Gastrocnemius medialis (tissue), 4 donors: ENCODE data around the gene HOXD12. TPM values are rescaled to one million over a fixed set of nuclear protein-coding genes. Genes with fewer than 3 reads are reported as not detected.

ENCODE experiments used
- ATAC-seq, 2 donors: fragments of 150-250 bp; one replicate each; pipeline ENCODE4 v1.9.1; 2016
- DNase-seq, 2 donors: peaks; one replicate each; pipeline ENCODE4 v3.0.0-alpha.2; 2019
- H3K27ac ChIP-seq, 4 donors: fragments of 200-600 bp; sonication (generic); 1 replicate in 1 of 4; 2 replicates in 3 of 4; pipeline ENCODE4 v1.5.1; 2016 to 2018; ENCODE audit warnings: mild to moderate bottlenecking in 2 of 4, moderate library complexity in 1 of 4
- H3K27me3 ChIP-seq, 3 donors: fragments of 200-600 bp; sonication (generic) in 2 of 3; 1 replicate in 1 of 3; 2 replicates in 2 of 3; pipeline versions ENCODE4 v1.5.1 to v1.6.0; 2016 to 2019; ENCODE audit warnings: mild to moderate bottlenecking in 1 of 3, moderate library complexity in 1 of 3
- H3K36me3 ChIP-seq, 2 donors: fragments of 200-600 bp; sonication (generic) in 1 of 2; one replicate each; pipeline ENCODE4 v1.5.1; 2017 to 2018
- H3K4me1 ChIP-seq, 2 donors: fragments of 200-600 bp; sonication (generic) in 1 of 2; one replicate each; pipeline ENCODE4 v1.5.1; 2016 to 2017; ENCODE audit warnings: mild to moderate bottlenecking in 2 of 2
- H3K4me3 ChIP-seq, 4 donors: fragments of 200-600 bp; sonication (generic) in 3 of 4; 1 replicate in 1 of 4; 2 replicates in 3 of 4; pipeline ENCODE4 v1.5.1; 2016 to 2019; ENCODE audit warnings: mild to moderate bottlenecking in 2 of 4
- H3K9me3 ChIP-seq, 3 donors: fragments of 200-600 bp; sonication (generic) in 2 of 3; 1 replicate in 1 of 3; 2 replicates in 2 of 3; pipeline ENCODE4 v1.5.1; 2016 to 2019
- POLR2A ChIP-seq, 2 donors: fragments of 450-650 bp; IDR thresholded peaks; one replicate each; pipeline ENCODE4 v1.6.1; 2017; ENCODE audit warnings: antibody characterized with exemption in 2 of 2, mild to moderate bottlenecking in 2 of 2, moderate library complexity in 2 of 2
- in situ Hi-C, 4 donors: fragments of 200-750 bp; cut with MboI; loops; one replicate each; pipeline versions ENCODE4 v1.15.0 to v1.8.0; 2017; ENCODE audit warnings: low sequenced_read_pairs in 4 of 4
- intact Hi-C: fragments of 100-400 bp; cut with DNase I; formaldehyde crosslinking; loops from one replicate; pipeline ENCODE4 v1.15.1; 2023; ENCODE audit warnings: low total_unique reads
- total RNA-seq, 4 donors: library from RNA; depleted of rRNA; stranded (reverse); fragments of >200 nt; gene quantifications; one replicate each; pipeline versions ENCODE4 v1.1.0 to v1.2.3, GENCODE V29; 2016
- TF ChIP-seq, protein P1 (sequence below), 5 experiments: fragments of 450-650 bp in 3 of 5; fragments of 200-600 bp in 2 of 5; sonication (generic) in 2 of 5; IDR thresholded peaks in 4 of 5; conservative IDR thresholded peaks in 1 of 5; 1 replicate in 4 of 5; 2 replicates in 1 of 5; pipeline ENCODE4 v1.5.1; 2016 to 2019; ENCODE audit warnings: antibody characterized with exemption in 5 of 5, mild to moderate bottlenecking in 3 of 5, moderate library complexity in 3 of 5

Gene HOXD12
- total RNA-seq, 4 donors from 2014 or later = not detected

DNA sequence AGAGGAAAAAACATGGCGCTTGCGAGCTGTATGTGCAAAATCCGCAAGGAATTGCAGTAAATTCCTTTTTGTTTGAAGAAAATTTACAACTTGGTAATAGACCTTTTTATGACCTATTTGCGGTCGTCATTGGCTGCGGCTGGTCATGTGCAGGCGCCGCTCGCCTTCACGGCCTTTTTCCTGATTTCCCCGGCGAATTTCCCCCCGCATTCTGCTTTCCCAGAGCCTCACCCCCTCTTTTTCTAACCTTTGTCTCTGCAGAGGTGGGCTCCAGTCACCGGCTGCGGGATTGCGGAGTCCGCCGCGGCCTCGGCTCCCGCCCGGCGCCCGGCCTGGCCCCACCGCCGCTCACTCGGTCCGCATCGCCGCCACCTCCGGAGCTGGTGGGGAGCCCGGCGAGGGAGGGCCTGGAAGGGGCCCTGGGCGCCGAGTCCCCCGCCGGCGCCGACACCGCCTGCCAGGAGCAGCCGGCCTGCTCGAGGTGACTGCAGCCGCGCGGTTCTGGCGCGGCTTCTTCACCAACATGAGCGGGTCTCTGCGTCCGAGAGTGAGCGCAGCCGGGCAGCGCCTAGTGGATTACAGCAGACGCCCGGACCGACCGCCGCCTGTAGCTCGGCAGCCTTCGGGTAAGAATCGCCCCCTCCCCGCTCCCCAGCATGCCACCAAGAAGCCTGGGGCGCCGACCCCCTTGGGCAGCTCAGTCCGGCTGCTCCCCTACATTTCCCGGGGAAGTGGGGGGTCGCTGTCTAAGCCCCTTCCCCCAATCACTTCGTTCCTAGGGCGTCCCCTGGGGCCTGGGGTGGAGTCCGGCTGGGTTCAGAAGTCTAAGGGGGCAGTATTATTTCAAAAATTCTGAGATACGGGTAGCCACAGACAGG lies 37.0 kb downstream of the HOXD12 start:
- intact Hi-C loops = no loop called here
- peak; percentile 28 to 32 for ATAC-seq
- Histone ChIP-seq H3K4me1 (peaks cover 17 to 19% of the 10 kb centered on the region in 2 donors), H3K9me3 (no peaks in the 10 kb centered on the region), H3K4me3 (peak overlapping the region; percentile 72 to 80 (median 77)), H3K36me3 (no peaks in the 10 kb centered on the region), H3K27ac (peak overlapping the region; percentile 81 to 89 (median 86)), H3K27me3 (peaks cover 0 to 31% (median 22%) of the 10 kb centered on the region in 3 donors)
- peak; percentile 7 for TF ChIP-seq POLR2A (IDR thresholded peaks at IDR 0.05)
- TF ChIP-seq, protein P1, sequence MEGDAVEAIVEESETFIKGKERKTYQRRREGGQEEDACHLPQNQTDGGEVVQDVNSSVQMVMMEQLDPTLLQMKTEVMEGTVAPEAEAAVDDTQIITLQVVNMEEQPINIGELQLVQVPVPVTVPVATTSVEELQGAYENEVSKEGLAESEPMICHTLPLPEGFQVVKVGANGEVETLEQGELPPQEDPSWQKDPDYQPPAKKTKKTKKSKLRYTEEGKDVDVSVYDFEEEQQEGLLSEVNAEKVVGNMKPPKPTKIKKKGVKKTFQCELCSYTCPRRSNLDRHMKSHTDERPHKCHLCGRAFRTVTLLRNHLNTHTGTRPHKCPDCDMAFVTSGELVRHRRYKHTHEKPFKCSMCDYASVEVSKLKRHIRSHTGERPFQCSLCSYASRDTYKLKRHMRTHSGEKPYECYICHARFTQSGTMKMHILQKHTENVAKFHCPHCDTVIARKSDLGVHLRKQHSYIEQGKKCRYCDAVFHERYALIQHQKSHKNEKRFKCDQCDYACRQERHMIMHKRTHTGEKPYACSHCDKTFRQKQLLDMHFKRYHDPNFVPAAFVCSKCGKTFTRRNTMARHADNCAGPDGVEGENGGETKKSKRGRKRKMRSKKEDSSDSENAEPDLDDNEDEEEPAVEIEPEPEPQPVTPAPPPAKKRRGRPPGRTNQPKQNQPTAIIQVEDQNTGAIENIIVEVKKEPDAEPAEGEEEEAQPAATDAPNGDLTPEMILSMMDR (IDR thresholded peaks at IDR 0.05 in 4 of 5, conservative IDR thresholded peaks at IDR 0.05 in 1 of 5) = no peak
- in situ Hi-C loops = loop anchor here in 3 of 4 donors (25.0 kb wide), 2 partner anchors 676 to 1026 kb away; no protein-coding TSS in a partner anchor
- no peak for DNase-seq

DNA sequence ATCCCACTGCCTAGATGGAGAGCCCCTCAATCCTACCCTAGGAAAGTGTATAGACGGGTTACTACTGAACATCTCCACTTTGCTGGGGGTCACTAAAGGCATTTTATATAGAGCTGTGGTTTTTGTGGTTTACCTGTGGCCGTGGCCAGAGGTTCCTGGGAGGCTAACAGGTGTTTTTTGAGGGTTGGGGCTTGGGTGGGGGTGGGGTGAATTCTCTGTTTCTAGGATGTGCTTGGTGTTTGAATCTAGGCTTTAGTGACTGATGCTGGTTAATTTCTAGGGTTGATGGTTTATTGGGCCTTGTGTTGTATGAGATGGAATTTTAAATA lies 37.6 kb downstream of the HOXD12 start:
- in situ Hi-C loops (loop anchor here in 3 of 4 donors (25.0 kb wide), 2 partner anchors 675 to 1025 kb away; no protein-coding TSS in a partner anchor), intact Hi-C loops (no loop called here)
- peaks cover 0 to 30% (median 20%) of the 10 kb centered on the region in 3 donors for H3K27me3 ChIP-seq
- DNase-seq (no peak), ATAC-seq (no peak)
- H3K9me3 ChIP-seq = no peaks in the 10 kb centered on the region
- H3K4me1 ChIP-seq = peaks cover 17 to 19% of the 10 kb centered on the region in 2 donors
- TF ChIP-seq, protein P1 (IDR thresholded peaks at IDR 0.05 in 4 of 5, conservative IDR thresholded peaks at IDR 0.05 in 1 of 5) = no peak
- no peak for TF ChIP-seq POLR2A (IDR thresholded peaks at IDR 0.05)
- H3K27ac ChIP-seq = peak overlapping the region; percentile 81 to 89 (median 86)
- H3K36me3 ChIP-seq = no peaks in the 10 kb centered on the region
- peak overlapping the region; percentile 72 to 80 (median 77) for H3K4me3 ChIP-seq

DNA sequence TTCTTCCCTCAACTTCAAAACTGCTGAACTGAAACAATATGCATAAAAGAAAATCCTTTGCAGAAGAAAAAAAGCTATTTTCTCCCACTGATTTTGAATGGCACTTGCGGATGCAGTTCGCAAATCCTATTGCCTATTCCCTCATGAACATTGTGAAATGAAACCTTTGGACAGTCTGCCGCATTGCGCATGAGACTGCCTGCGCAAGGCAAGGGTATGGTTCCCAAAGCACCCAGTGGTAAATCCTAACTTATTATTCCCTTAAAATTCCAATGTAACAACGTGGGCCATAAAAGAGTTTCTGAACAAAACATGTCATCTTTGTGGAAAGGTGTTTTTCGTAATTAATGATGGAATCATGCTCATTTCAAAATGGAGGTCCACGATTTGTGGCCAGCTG lies 38.3 kb downstream of the HOXD12 start:
- intact Hi-C loops (no loop called here), in situ Hi-C loops (loop anchor here in 3 of 4 donors (25.0 kb wide), 2 partner anchors 674 to 1024 kb away; no protein-coding TSS in a partner anchor)
- Histone ChIP-seq H3K9me3 (no peaks in the 10 kb centered on the region), H3K4me1 (peaks cover 17 to 19% of the 10 kb centered on the region in 2 donors), H3K27ac (peak overlapping the region; percentile 81 to 89 (median 86)), H3K27me3 (peaks cover 0 to 24% (median 20%) of the 10 kb centered on the region in 3 donors), H3K4me3 (peak overlapping the region; percentile 23 to 80 (median 74)), H3K36me3 (no peaks in the 10 kb centered on the region)
- ATAC-seq = no peak
- no peak for TF ChIP-seq POLR2A (IDR thresholded peaks at IDR 0.05)
- TF ChIP-seq, protein P1 (IDR thresholded peaks at IDR 0.05 in 4 of 5, conservative IDR thresholded peaks at IDR 0.05 in 1 of 5) = no peak
- no peak for DNase-seq

- intact Hi-C loops = no loop called here
- H3K27me3 ChIP-seq = peaks cover 0 to 22% (median 20%) of the 10 kb centered on the region in 3 donors
- in situ Hi-C loops = loop anchor here in 3 of 4 donors (25.0 kb wide), 2 partner anchors 674 to 1024 kb away; no protein-coding TSS in a partner anchor
- no peak for TF ChIP-seq POLR2A (IDR thresholded peaks at IDR 0.05)
- TF ChIP-seq, protein P1 (IDR thresholded peaks at IDR 0.05 in 4 of 5, conservative IDR thresholded peaks at IDR 0.05 in 1 of 5) = no peak
- ATAC-seq (no peak), DNase-seq (no peak)
- peak overlapping the region; percentile 61 to 80 (median 74) for H3K4me3 ChIP-seq
- peak overlapping the region; percentile 81 to 89 (median 86) for H3K27ac ChIP-seq
- no peaks in the 10 kb centered on the region for H3K9me3 ChIP-seq
- H3K4me1 ChIP-seq = peaks cover 17 to 19% of the 10 kb centered on the region in 2 donors
- no peaks in the 10 kb centered on the region for H3K36me3 ChIP-seq
These were observed 38.9 kb downstream of the HOXD12 start for GRCh38 chr2:176138526-176138922.
